MCF 10A (cell line): ENCODE measurements around the gene CCDC85A. TPM values are rescaled to one million over a fixed set of nuclear protein-coding genes. Genes with fewer than 3 reads are reported as not detected.

Source experiments
- BruUV-seq: library from RNA; stranded (reverse); fragments of 400-500 nt; replicated peaks from 2 replicates; lab custom pipeline; 2021; lab: Mats Ljungman, UMichigan
- CTCF ChIA-PET: fragments of 300-600 bp; sonication (Branson Sonifier 250); formaldehyde crosslinking; extraction: SDS; loops from one replicate; lab custom pipeline; 2021; ENCODE audit warnings: antibody characterized with exemption, inconsistent platforms; lab: Yijun Ruan, JAX
- POLR2A ChIA-PET: fragments of 300-600, 350-650 bp; sonication (Branson Sonifier 250); formaldehyde crosslinking; extraction: SDS; loops from one replicate; lab custom pipeline; 2020; ENCODE audit warnings: antibody characterized with exemption, inconsistent platforms; lab: Yijun Ruan, JAX
- DNase-seq: peaks from one replicate; pipeline ENCODE4 v3.0.0-alpha.2; 2018; ENCODE audit not compliant: unreplicated experiment
- H3K27ac Mint-ChIP-seq: one replicate; pipeline ENCODE4 v1.8.0; 2022; ENCODE audit warnings: mild to moderate bottlenecking, low read depth, mixed read lengths; ENCODE audit not compliant: unreplicated experiment
- H3K27me3 Mint-ChIP-seq: one replicate; pipeline ENCODE4 v1.8.0; 2022; ENCODE audit warnings: mixed read lengths; ENCODE audit not compliant: insufficient read depth, unreplicated experiment
- H3K36me3 Mint-ChIP-seq: one replicate; pipeline ENCODE4 v1.8.0; 2022; ENCODE audit warnings: mild to moderate bottlenecking, moderate library complexity, mixed read lengths; ENCODE audit not compliant: insufficient read depth, unreplicated experiment
- H3K4me1 Mint-ChIP-seq: one replicate; pipeline ENCODE4 v1.8.0; 2022; ENCODE audit warnings: mixed read lengths; ENCODE audit not compliant: insufficient read depth, unreplicated experiment
- H3K4me3 Mint-ChIP-seq: one replicate; pipeline ENCODE4 v1.8.0; 2022; ENCODE audit warnings: mild to moderate bottlenecking, moderate library complexity, mixed read lengths; ENCODE audit not compliant: unreplicated experiment
- H3K9me3 Mint-ChIP-seq: one replicate; pipeline ENCODE4 v1.8.0; 2022; ENCODE audit warnings: mixed read lengths; ENCODE audit not compliant: unreplicated experiment
- intact Hi-C: fragments of 100-400 bp; cut with micrococcal nuclease; formaldehyde crosslinking; loops from 2 replicates; pipeline ENCODE4 v1.14.1; 2022
- total RNA-seq: library from RNA; stranded (reverse); gene quantifications from 2 replicates; pipeline ENCODE4 v1.2.3, GENCODE V29; 2022
- TF ChIP-seq, protein P1 (sequence below): fragments of 200-600 bp; IDR thresholded peaks from one replicate; pipeline ENCODE4 v1.8.0; 2022; ENCODE audit warnings: antibody characterized with exemption, mild to moderate bottlenecking; ENCODE audit not compliant: unreplicated experiment

Gene CCDC85A
- total RNA-seq, 1 experiment from 2014 or later = 0.16 TPM

DNA sequence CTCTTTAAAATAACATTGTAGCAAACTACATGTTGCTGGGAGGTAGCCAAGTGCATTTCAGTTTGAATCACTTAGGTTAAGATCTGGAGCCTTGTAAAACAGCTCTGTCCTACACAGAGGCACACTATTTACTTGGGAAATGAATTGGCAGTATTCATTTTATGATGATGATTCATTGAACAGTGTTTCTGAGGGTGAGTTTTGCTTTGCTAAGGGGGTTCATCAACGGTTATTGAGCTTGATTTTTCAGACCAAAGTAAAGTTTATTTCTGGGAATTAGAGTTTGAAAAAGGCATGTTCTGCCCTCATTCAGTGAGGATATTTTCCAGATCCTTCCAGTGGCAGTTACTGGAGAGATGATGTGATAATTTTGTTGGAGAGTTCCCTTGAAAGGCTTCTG lies 55.6 kb downstream of the CCDC85A start:
- no peak overlapping the region for H3K27ac Mint-ChIP-seq
- H3K27me3 Mint-ChIP-seq = no peaks in the 10 kb centered on the region
- ChIA-PET CTCF (no interaction called here), POLR2A (interaction anchor here (0.7 kb wide), 1 partner anchor 12 kb away, joined by 3 read pairs; no protein-coding TSS in a partner anchor)
- peaks cover 5% of the 10 kb centered on the region for H3K9me3 Mint-ChIP-seq
- H3K4me3 Mint-ChIP-seq = no peak overlapping the region
- intact Hi-C loops = no loop called here
- DNase-seq = peak; percentile 47
- BruUV-seq = no TSS peak
- peaks cover 10% of the 10 kb centered on the region for H3K4me1 Mint-ChIP-seq
- TF ChIP-seq, protein P1, sequence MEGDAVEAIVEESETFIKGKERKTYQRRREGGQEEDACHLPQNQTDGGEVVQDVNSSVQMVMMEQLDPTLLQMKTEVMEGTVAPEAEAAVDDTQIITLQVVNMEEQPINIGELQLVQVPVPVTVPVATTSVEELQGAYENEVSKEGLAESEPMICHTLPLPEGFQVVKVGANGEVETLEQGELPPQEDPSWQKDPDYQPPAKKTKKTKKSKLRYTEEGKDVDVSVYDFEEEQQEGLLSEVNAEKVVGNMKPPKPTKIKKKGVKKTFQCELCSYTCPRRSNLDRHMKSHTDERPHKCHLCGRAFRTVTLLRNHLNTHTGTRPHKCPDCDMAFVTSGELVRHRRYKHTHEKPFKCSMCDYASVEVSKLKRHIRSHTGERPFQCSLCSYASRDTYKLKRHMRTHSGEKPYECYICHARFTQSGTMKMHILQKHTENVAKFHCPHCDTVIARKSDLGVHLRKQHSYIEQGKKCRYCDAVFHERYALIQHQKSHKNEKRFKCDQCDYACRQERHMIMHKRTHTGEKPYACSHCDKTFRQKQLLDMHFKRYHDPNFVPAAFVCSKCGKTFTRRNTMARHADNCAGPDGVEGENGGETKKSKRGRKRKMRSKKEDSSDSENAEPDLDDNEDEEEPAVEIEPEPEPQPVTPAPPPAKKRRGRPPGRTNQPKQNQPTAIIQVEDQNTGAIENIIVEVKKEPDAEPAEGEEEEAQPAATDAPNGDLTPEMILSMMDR = no peak
- H3K36me3 Mint-ChIP-seq = no peaks in the 10 kb centered on the region

- Mint-ChIP-seq H3K27me3 (no peaks in the 10 kb centered on the region), H3K27ac (no peak overlapping the region), H3K36me3 (no peaks in the 10 kb centered on the region), H3K9me3 (peaks cover 5% of the 10 kb centered on the region), H3K4me1 (peaks cover 14% of the 10 kb centered on the region), H3K4me3 (no peak overlapping the region)
- TF ChIP-seq, protein P1 = no peak
- CTCF ChIA-PET = no interaction called here
- POLR2A ChIA-PET = no interaction called here
- intact Hi-C loops = no loop called here
- DNase-seq = no peak
- no TSS peak for BruUV-seq
These were observed 56.4 kb downstream of the CCDC85A start for GRCh38 chr2:56240210-56240609.

DNA sequence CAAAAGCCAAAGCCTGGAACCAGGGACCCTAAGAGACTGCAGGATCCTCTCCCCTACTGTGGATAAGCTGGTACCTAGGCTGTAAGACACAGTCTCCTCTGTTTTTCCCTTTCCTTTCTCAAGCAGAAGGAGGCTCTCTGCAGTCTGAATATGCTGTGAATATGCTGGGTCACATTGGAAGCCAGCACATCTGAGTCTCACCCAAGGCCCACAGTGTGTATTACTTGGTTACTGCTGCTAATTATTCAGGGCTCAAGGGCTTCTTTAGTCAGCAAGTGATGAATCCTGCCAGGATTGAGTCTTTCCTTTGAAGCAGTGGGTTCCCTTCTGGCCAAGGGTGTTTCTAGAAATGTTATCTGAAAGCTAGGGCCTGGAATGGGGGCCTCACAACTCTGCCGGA lies 60.7 kb downstream of the CCDC85A start:
- POLR2A ChIA-PET = no interaction called here
- intact Hi-C loops = no loop called here
- TF ChIP-seq, protein P1 = no peak
- CTCF ChIA-PET = interaction anchor here (0.7 kb wide), 1 partner anchor 76 kb away, joined by 3 read pairs; no protein-coding TSS in a partner anchor
- no peak for DNase-seq
- Mint-ChIP-seq H3K4me1 (peaks cover 8% of the 10 kb centered on the region), H3K27ac (no peak overlapping the region), H3K4me3 (no peak overlapping the region), H3K36me3 (no peaks in the 10 kb centered on the region), H3K27me3 (no peaks in the 10 kb centered on the region), H3K9me3 (peaks cover 5% of the 10 kb centered on the region)
- BruUV-seq = no TSS peak

GRCh38 chr2:56244911-56245530 lies 61.2 kb downstream of the CCDC85A start:
- TF ChIP-seq, protein P1 = no peak
- no TSS peak for BruUV-seq
- no peaks in the 10 kb centered on the region for H3K36me3 Mint-ChIP-seq
- CTCF ChIA-PET = no interaction called here
- POLR2A ChIA-PET = no interaction called here
- peaks cover 6% of the 10 kb centered on the region for H3K4me1 Mint-ChIP-seq
- peak; percentile 40 for DNase-seq
- H3K4me3 Mint-ChIP-seq = no peak overlapping the region
- no peak overlapping the region for H3K27ac Mint-ChIP-seq
- intact Hi-C loops = no loop called here
- H3K9me3 Mint-ChIP-seq = peaks cover 5% of the 10 kb centered on the region
- H3K27me3 Mint-ChIP-seq = no peaks in the 10 kb centered on the region
